Sigmoid colon (tissue), 7 donors: Measurements from ENCODE around the gene TMEM74B. TPM values are rescaled to one million over a fixed set of nuclear protein-coding genes. Genes with fewer than 3 reads are reported as not detected.

ENCODE experiments used
- DNase-seq: peaks from one replicate; pipeline ENCODE4 v3.0.0-alpha.2; 2019
- H3K27ac ChIP-seq, 4 donors: fragments of 200-600 bp; sonication (generic); one replicate each; pipeline ENCODE4 v1.5.1; 2016 to 2019; ENCODE audit warnings: mild to moderate bottlenecking in 1 of 4
- H3K27me3 ChIP-seq, 3 donors: fragments of 200-600 bp; sonication (generic); one replicate each; pipeline ENCODE4 v1.5.1; 2019; ENCODE audit warnings: mild to moderate bottlenecking in 1 of 3
- H3K36me3 ChIP-seq, 4 donors: fragments of 200-600 bp; sonication (generic); one replicate each; pipeline ENCODE4 v1.5.1; 2016 to 2019
- H3K4me1 ChIP-seq, 4 donors: fragments of 200-600 bp; sonication (generic); one replicate each; pipeline ENCODE4 v1.5.1; 2017 to 2019
- H3K4me3 ChIP-seq, 4 donors: fragments of 200-600 bp; sonication (generic); one replicate each; pipeline ENCODE4 v1.5.1; 2017 to 2019; ENCODE audit warnings: mild to moderate bottlenecking in 2 of 4, moderate library complexity in 1 of 4
- H3K9me3 ChIP-seq, 4 donors: fragments of 200-600 bp in 3 of 4; sonication (generic) in 3 of 4; one replicate each; pipeline versions ENCODE4 v1.5.1 to v1.6.1; 2013 to 2019
- CTCF ChIP-seq, 4 experiments: fragments of 450-650 bp in 3 of 4; fragments of 200-600 bp in 1 of 4; IDR thresholded peaks; one replicate each; pipeline ENCODE4 v1.5.1; 2016 to 2019; ENCODE audit warnings: antibody characterized with exemption in 4 of 4, mild to moderate bottlenecking in 3 of 4, moderate library complexity in 2 of 4
- EP300 ChIP-seq, 4 donors: sonication (generic); formaldehyde crosslinking; IDR thresholded peaks; one replicate each; pipeline ENCODE4 v1.6.1; 2017; ENCODE audit warnings: antibody characterized with exemption in 4 of 4
- POLR2A ChIP-seq, 2 donors: fragments of 450-650 bp; IDR thresholded peaks; one replicate each; pipeline ENCODE4 v1.6.1; 2016; ENCODE audit warnings: antibody characterized with exemption in 2 of 2, mild to moderate bottlenecking in 2 of 2, moderate library complexity in 2 of 2
- POLR2AphosphoS5 ChIP-seq, 4 donors: sonication (generic); formaldehyde crosslinking; IDR thresholded peaks; one replicate each; pipeline ENCODE4 v1.6.1; 2017; ENCODE audit warnings: antibody characterized with exemption in 4 of 4
- WGBS, 2 donors: extraction: QIAGEN DNeasy Blood & Tissue Kit; methylation state at CpG; one replicate each; pipeline ENCODE4 v1.1.7; 2013; 5-methylcytosine and 5-hydroxymethylcytosine counted together
- intact Hi-C: fragments of 100-400 bp; cut with DNase I; formaldehyde crosslinking; loops from one replicate; pipeline ENCODE4 v1.15.1; 2023
- polyA plus RNA-seq, 3 donors: library from polyadenylated mRNA; stranded (reverse); fragments of 200-250 nt; gene quantifications; one replicate each; pipeline ENCODE4 v1.2.3, GENCODE V29; 2013
- total RNA-seq, 4 donors: library from RNA; depleted of rRNA; stranded (reverse); fragments of >200 nt; gene quantifications; one replicate each; pipeline ENCODE4 v1.1.0, GENCODE V29; 2016
- donor health status: healthy with polysubstance abuse.
- donor health status: Bipolar disorder and iron deficiency.
- donor health status: healthy.

Gene TMEM74B
- total and polyA plus RNA-seq, 7 donors: 0.33 to 2.9 TPM; not detected in 5

DNA sequence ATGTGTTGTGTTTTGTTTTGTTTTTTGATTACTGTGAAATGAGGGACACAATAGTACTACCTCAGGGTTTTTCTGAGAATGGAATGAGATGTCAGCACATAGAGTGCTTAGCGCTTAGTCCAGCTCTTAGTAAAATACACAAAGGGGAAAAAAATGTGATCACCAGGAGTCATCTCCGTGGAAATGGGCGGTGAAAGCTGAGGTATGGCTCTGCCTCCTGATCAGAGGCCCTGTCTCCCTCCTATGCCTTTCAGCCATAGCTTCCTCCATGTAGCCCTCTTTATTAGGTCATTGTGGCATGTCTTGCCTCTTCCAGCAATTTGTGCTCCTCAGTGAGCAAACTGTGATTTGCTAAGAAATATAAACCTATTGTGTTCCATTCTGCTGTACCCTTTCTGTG lies 53.4 kb downstream of the TMEM74B start:
- 95 to 99% methylated on average over 3 of the region's 3 CpGs for WGBS, 2 donors
- DNase-seq: no peak
- peaks cover 28 to 92% (median 66%) of the 10 kb centered on the region in 4 donors for H3K36me3 ChIP-seq
- H3K4me3 ChIP-seq: no peak overlapping the region
- no peaks in the 10 kb centered on the region for H3K4me1 ChIP-seq
- H3K27ac ChIP-seq: no peak overlapping the region
- no peaks in the 10 kb centered on the region for H3K27me3 ChIP-seq
- no peaks in the 10 kb centered on the region for H3K9me3 ChIP-seq
- intact Hi-C loops: no loop called here
- TF ChIP-seq CTCF (IDR thresholded peaks at IDR 0.05) (no peak), POLR2A (IDR thresholded peaks at IDR 0.05) (no peak), EP300 (IDR thresholded peaks at IDR 0.05) (no peak), POLR2AphosphoS5 (IDR thresholded peaks at IDR 0.05) (no peak)

DNA sequence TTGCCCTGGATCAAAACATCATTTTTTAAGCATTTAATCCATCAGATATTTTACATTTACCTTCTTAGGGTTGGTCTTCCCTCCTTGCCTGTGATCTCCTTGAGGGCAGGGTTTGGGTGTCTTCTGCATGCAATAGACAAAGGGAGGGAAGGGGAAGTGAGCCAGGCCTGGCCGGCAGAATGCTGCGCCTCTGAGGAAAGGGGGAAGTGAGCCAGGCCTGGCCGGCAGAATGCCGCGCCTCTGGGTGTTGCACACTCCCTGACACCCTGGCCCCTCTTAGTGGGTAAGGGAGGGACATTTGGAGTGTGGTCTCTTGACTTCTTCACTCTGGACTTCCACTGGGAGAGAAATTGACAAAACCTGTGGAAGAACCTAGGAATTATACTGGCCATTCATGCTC lies 53.9 kb downstream of the TMEM74B start:
- intact Hi-C loops: no loop called here
- Histone ChIP-seq H3K27me3 (no peaks in the 10 kb centered on the region), H3K4me3 (no peak overlapping the region), H3K27ac (no peak overlapping the region), H3K9me3 (no peaks in the 10 kb centered on the region), H3K4me1 (no peaks in the 10 kb centered on the region), H3K36me3 (peaks cover 30 to 92% (median 63%) of the 10 kb centered on the region in 4 donors)
- no peak for TF ChIP-seq POLR2A (IDR thresholded peaks at IDR 0.05)
- TF ChIP-seq EP300 (IDR thresholded peaks at IDR 0.05): no peak
- TF ChIP-seq CTCF (IDR thresholded peaks at IDR 0.05): no peak
- TF ChIP-seq POLR2AphosphoS5 (IDR thresholded peaks at IDR 0.05): no peak
- WGBS, 2 donors: 62 to 74% methylated on average over 5 of the region's 5 CpGs
- no peak for DNase-seq

Other genes starting within 250 kb of the TMEM74B start
- gene RSPO4, start 182.7 kb downstream of the TMEM74B start, total RNA-seq: not detected
- gene RSPO4, start 182.7 kb downstream of the TMEM74B start, polyA plus RNA-seq: under 1 TPM in 1 of 3 donors, not detected in 2; 0.09 TPM
- 100 to 1,000 TPM in 2 of 4 donors, 10 to 100 TPM in 2; 54.2 to 148 (median 110) TPM for gene PSMF1, start 66.4 kb downstream of the TMEM74B start, total RNA-seq
- 10 to 100 TPM; 47.2 to 74.7 (median 55.9) TPM for gene PSMF1, start 66.4 kb downstream of the TMEM74B start, polyA plus RNA-seq
- gene C20orf202, start 18.5 kb upstream of the TMEM74B start, total RNA-seq: not detected
- under 1 TPM in 1 of 3 donors, not detected in 2; 0.13 TPM for gene C20orf202, start 18.5 kb upstream of the TMEM74B start, polyA plus RNA-seq
- gene RAD21L1, start 41.1 kb upstream of the TMEM74B start, total RNA-seq: not detected
- gene RAD21L1, start 41.1 kb upstream of the TMEM74B start, polyA plus RNA-seq: not detected
- 10 to 100 TPM in 1 of 4 donors, 1 to 10 TPM in 3; 6.4 to 21.0 (median 8.9) TPM for gene SNPH, start 81.3 kb upstream of the TMEM74B start, total RNA-seq
- 1 to 10 TPM in 1 of 3 donors, under 1 TPM in 2; under 0.01 to 4.4 (median 0.23) TPM for gene SNPH, start 81.3 kb upstream of the TMEM74B start, polyA plus RNA-seq
- gene SDCBP2, start 144.2 kb upstream of the TMEM74B start, total RNA-seq: 1 to 10 TPM; 1.1 to 3.6 (median 1.9) TPM
- gene SDCBP2, start 144.2 kb upstream of the TMEM74B start, polyA plus RNA-seq: 100 to 1,000 TPM; 229 to 724 (median 339) TPM
- gene FKBP1A, start 208.1 kb upstream of the TMEM74B start, total RNA-seq: 100 to 1,000 TPM in 1 of 4 donors, 10 to 100 TPM in 3; 71.7 to 118 (median 85.3) TPM
- 100 to 1,000 TPM; 296 to 515 (median 374) TPM for gene FKBP1A, start 208.1 kb upstream of the TMEM74B start, polyA plus RNA-seq